Fibroblast of lung (primary cell): ENCODE results near the gene RPUSD2. TPM values are rescaled to one million over a fixed set of nuclear protein-coding genes. Genes with fewer than 3 reads are reported as not detected.

Source experiments
- DNase-seq, 2 donors: peaks; one replicate each; pipeline versions ENCODE4 v3.0.0 to v3.0.0-alpha.2; 2010; ENCODE audit warnings: low read depth in 2 of 2
- H2AFZ ChIP-seq: 2 replicates; pipeline ENCODE4 v1.5.1; 2012; ENCODE audit warnings: low read length, control low read depth, inconsistent platforms
- H3K27ac ChIP-seq: 2 replicates; pipeline ENCODE4 v1.5.1; 2011; ENCODE audit warnings: low read length, control low read depth; ENCODE audit not compliant: insufficient read depth
- H3K27me3 ChIP-seq: 2 replicates; pipeline ENCODE4 v1.5.1; 2011; ENCODE audit warnings: mild to moderate bottlenecking, low read length; ENCODE audit not compliant: control insufficient read depth, insufficient read depth
- H3K36me3 ChIP-seq: 2 replicates; pipeline ENCODE4 v1.5.1; 2011; ENCODE audit warnings: low read length; ENCODE audit not compliant: control insufficient read depth, insufficient read depth
- H3K4me1 ChIP-seq: 2 replicates; pipeline ENCODE4 v1.5.1; 2011; ENCODE audit warnings: low read length; ENCODE audit not compliant: control insufficient read depth, insufficient read depth; ENCODE audit errors: extremely low read depth
- H3K4me2 ChIP-seq: 2 replicates; pipeline ENCODE4 v1.5.1; 2011; ENCODE audit warnings: low read length, control low read depth; ENCODE audit not compliant: insufficient read depth; ENCODE audit errors: extremely low read depth
- H3K4me3 ChIP-seq, 4 experiments: fragments of 200-600 bp in 1 of 4; sonication (generic) in 1 of 4; replicated peaks in 1 of 4; 2 replicates each; pipeline ENCODE4 v1.5.1; 2011 to 2016; ENCODE audit warnings: low read length in 4 of 4, low read depth in 3 of 4, mild to moderate bottlenecking in 3 of 4, control low read depth in 2 of 4, inconsistent platforms in 1 of 4, mixed read lengths in 1 of 4; ENCODE audit not compliant: insufficient read depth in 1 of 4; ENCODE audit errors: control extremely low read depth in 1 of 4
- H3K79me2 ChIP-seq: 2 replicates; pipeline ENCODE4 v1.5.1; 2012; ENCODE audit warnings: mild to moderate bottlenecking, low read length, inconsistent platforms; ENCODE audit not compliant: control insufficient read depth, insufficient read depth
- H3K9ac ChIP-seq: 2 replicates; pipeline ENCODE4 v1.5.1; 2011; ENCODE audit warnings: mild to moderate bottlenecking, low read length, control low read depth; ENCODE audit not compliant: insufficient read depth
- H3K9me3 ChIP-seq: 2 replicates; pipeline ENCODE4 v1.5.1; 2012; ENCODE audit warnings: low read depth, low read length; ENCODE audit not compliant: control insufficient read depth, insufficient read depth
- H4K20me1 ChIP-seq: 2 replicates; pipeline ENCODE4 v1.5.1; 2011; ENCODE audit warnings: low read length; ENCODE audit not compliant: control insufficient read depth, insufficient read depth; ENCODE audit errors: extremely low read depth
- EZH2 ChIP-seq: IDR thresholded peaks from 2 replicates; pipeline ENCODE4 v1.5.1; 2012; ENCODE audit warnings: low read length, control low read depth, mild to moderate bottlenecking; ENCODE audit errors: missing control alignments
- polyA plus RNA-seq, 2 donors: library from polyadenylated mRNA; depleted of rRNA in 1 of 2; stranded (reverse) in 1 of 2; unstranded in 1 of 2; fragments of >200 nt; gene quantifications; 2 replicates each; pipeline ENCODE4 v1.2.1, GENCODE V29; 2011 to 2012; ENCODE audit warnings: missing spikeins in 1 of 2
- total RNA-seq: library from RNA; depleted of rRNA; stranded (reverse); fragments of >200 nt; gene quantifications from 2 replicates; pipeline ENCODE4 v1.2.1, GENCODE V29; 2014
- TF ChIP-seq, protein P1 (sequence below), 2 donors: IDR thresholded peaks in 1 of 2; conservative IDR thresholded peaks in 1 of 2; 1 replicate in 1 of 2; 2 replicates in 1 of 2; pipeline ENCODE4 v1.5.1; 2011 to 2012; ENCODE audit warnings: low read length in 2 of 2, control low read depth in 1 of 2, inconsistent platforms in 1 of 2, low read depth in 1 of 2, mild to moderate bottlenecking in 1 of 2

RPUSD2 gene
- total and polyA plus RNA-seq, 2 donors (not counting 1 experiment from before 2014, with no cell fraction given) = 4.9 to 11.6 TPM

DNA sequence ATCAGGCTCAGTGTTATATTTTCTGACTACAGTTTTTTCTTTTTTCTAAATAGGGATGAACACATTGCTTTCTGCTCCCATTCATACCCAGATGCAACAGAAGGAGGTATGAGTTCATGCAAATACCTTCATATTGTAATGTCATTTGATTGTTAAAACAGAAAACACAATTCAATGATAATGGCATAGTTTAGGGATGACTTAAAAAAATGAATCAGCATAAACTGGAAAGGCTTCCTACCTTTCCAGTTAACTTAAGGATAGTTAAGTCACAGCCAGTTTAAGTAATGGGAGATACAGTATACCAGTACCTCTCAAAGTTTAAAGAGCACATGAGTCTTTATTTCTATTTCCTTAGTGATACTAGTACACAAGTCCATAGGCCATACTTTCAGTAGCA is 49.8 kb downstream of the RPUSD2 start:
- no peak overlapping the region for H3K4me2 ChIP-seq
- H3K27me3 ChIP-seq = no peaks in the 10 kb centered on the region
- no peaks in the 10 kb centered on the region for H3K36me3 ChIP-seq
- no peaks in the 10 kb centered on the region for H3K9me3 ChIP-seq
- H3K4me3 ChIP-seq = no peak overlapping the region
- no peak overlapping the region for H2AFZ ChIP-seq
- no peak overlapping the region for H3K9ac ChIP-seq
- DNase-seq = peak in 1 of 2 donors; percentile 40
- no peak overlapping the region for H3K27ac ChIP-seq
- H3K79me2 ChIP-seq = no peaks in the 10 kb centered on the region
- H4K20me1 ChIP-seq = no peaks in the 10 kb centered on the region
- no peak for TF ChIP-seq EZH2
- TF ChIP-seq, protein P1, sequence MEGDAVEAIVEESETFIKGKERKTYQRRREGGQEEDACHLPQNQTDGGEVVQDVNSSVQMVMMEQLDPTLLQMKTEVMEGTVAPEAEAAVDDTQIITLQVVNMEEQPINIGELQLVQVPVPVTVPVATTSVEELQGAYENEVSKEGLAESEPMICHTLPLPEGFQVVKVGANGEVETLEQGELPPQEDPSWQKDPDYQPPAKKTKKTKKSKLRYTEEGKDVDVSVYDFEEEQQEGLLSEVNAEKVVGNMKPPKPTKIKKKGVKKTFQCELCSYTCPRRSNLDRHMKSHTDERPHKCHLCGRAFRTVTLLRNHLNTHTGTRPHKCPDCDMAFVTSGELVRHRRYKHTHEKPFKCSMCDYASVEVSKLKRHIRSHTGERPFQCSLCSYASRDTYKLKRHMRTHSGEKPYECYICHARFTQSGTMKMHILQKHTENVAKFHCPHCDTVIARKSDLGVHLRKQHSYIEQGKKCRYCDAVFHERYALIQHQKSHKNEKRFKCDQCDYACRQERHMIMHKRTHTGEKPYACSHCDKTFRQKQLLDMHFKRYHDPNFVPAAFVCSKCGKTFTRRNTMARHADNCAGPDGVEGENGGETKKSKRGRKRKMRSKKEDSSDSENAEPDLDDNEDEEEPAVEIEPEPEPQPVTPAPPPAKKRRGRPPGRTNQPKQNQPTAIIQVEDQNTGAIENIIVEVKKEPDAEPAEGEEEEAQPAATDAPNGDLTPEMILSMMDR (conservative IDR thresholded peaks at IDR 0.05 in 1 of 2, IDR thresholded peaks at IDR 0.05 in 1 of 2; ENCODE audit: low read depth in 1 of 2, low read length in 2 of 2) = no peak
- H3K4me1 ChIP-seq = no peaks in the 10 kb centered on the region

DNA sequence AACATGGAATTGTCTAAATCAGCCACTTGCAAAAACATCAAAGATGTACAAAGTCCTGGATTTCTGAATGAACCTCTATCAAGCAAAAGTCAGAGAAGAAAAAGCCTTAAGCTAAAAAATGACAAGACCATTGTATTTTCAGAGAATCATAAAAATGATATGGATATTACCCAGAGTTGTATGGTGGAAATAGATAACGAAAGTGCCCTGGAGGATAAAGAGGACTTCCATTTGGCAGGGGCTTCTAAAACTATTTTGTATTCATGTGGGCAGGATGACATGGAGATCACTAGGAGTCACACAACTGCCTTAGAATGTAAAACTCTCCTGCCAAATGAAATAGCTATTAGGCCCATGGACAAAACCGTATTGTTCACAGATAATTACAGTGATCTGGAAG is 54.3 kb downstream of the RPUSD2 start:
- no peaks in the 10 kb centered on the region for H3K27me3 ChIP-seq
- H3K4me3 ChIP-seq = no peak overlapping the region
- H3K79me2 ChIP-seq = no peaks in the 10 kb centered on the region
- no peak overlapping the region for H3K27ac ChIP-seq
- H2AFZ ChIP-seq = no peak overlapping the region
- no peak overlapping the region for H3K9ac ChIP-seq
- no peaks in the 10 kb centered on the region for H3K9me3 ChIP-seq
- H3K4me2 ChIP-seq = no peak overlapping the region
- TF ChIP-seq, protein P1 (conservative IDR thresholded peaks at IDR 0.05 in 1 of 2, IDR thresholded peaks at IDR 0.05 in 1 of 2; ENCODE audit: low read depth in 1 of 2, low read length in 2 of 2) = no peak
- H4K20me1 ChIP-seq = no peaks in the 10 kb centered on the region
- DNase-seq = no peak
- H3K36me3 ChIP-seq = no peaks in the 10 kb centered on the region
- no peaks in the 10 kb centered on the region for H3K4me1 ChIP-seq

Other genes starting within 250 kb of the RPUSD2 start
- gene INAFM2, start 245.6 kb upstream of the RPUSD2 start, total RNA-seq = 8.9 and 9.2 TPM in 2 replicates
- 8.2 and 11.0 TPM in 2 replicates for gene INAFM2, start 245.6 kb upstream of the RPUSD2 start, polyA plus RNA-seq
- gene CCDC9B, start 228.4 kb upstream of the RPUSD2 start, total RNA-seq = 14.4 and 38.0 TPM in 2 replicates
- gene CCDC9B, start 228.4 kb upstream of the RPUSD2 start, polyA plus RNA-seq = 1.7 and 2.0 TPM in 2 replicates
- not detected in 2 replicates for gene PHGR1, start 218.3 kb upstream of the RPUSD2 start, total RNA-seq
- not detected in 2 replicates for gene PHGR1, start 218.3 kb upstream of the RPUSD2 start, polyA plus RNA-seq
- gene DISP2, start 211.1 kb upstream of the RPUSD2 start, total RNA-seq = under 0.01 and 0.26 TPM in 2 replicates
- gene DISP2, start 211.1 kb upstream of the RPUSD2 start, polyA plus RNA-seq = 0.11 and 0.43 TPM in 2 replicates
- 15.7 and 30.9 TPM in 2 replicates for gene KNSTRN, start 186.6 kb upstream of the RPUSD2 start, total RNA-seq
- 22.5 and 45.3 TPM in 2 replicates for gene KNSTRN, start 186.6 kb upstream of the RPUSD2 start, polyA plus RNA-seq
- gene IVD, start 163.5 kb upstream of the RPUSD2 start, total RNA-seq = 40.1 and 61.8 TPM in 2 replicates
- gene IVD, start 163.5 kb upstream of the RPUSD2 start, polyA plus RNA-seq = 37.9 and 43.0 TPM in 2 replicates
- gene BAHD1, start 128.3 kb upstream of the RPUSD2 start, total RNA-seq = 4.4 and 5.6 TPM in 2 replicates
- 3.3 and 4.7 TPM in 2 replicates for gene BAHD1, start 128.3 kb upstream of the RPUSD2 start, polyA plus RNA-seq
- gene CHST14, start 98.3 kb upstream of the RPUSD2 start, total RNA-seq = 6.7 and 7.4 TPM in 2 replicates
- 18.1 and 18.8 TPM in 2 replicates for gene CHST14, start 98.3 kb upstream of the RPUSD2 start, polyA plus RNA-seq
- gene CCDC32, start 4.3 kb upstream of the RPUSD2 start, total RNA-seq = 14.4 and 14.5 TPM in 2 replicates
- gene CCDC32, start 4.3 kb upstream of the RPUSD2 start, polyA plus RNA-seq = 15.6 and 20.7 TPM in 2 replicates
- 2.1 and 5.0 TPM in 2 replicates for gene KNL1, start 24.9 kb downstream of the RPUSD2 start, total RNA-seq
- 3.9 and 14.5 TPM in 2 replicates for gene KNL1, start 24.9 kb downstream of the RPUSD2 start, polyA plus RNA-seq
- 0.77 and 1.3 TPM in 2 replicates for gene RAD51, start 125.9 kb downstream of the RPUSD2 start, total RNA-seq
- gene RAD51, start 125.9 kb downstream of the RPUSD2 start, polyA plus RNA-seq = 5.0 and 10.3 TPM in 2 replicates
- gene RMDN3, start 186.0 kb downstream of the RPUSD2 start, total RNA-seq = 14.1 and 16.0 TPM in 2 replicates
- 18.9 and 22.7 TPM in 2 replicates for gene RMDN3, start 186.0 kb downstream of the RPUSD2 start, polyA plus RNA-seq
- 1.8 and 2.5 TPM in 2 replicates for gene GCHFR, start 194.8 kb downstream of the RPUSD2 start, total RNA-seq
- 1.4 and 1.6 TPM in 2 replicates for gene GCHFR, start 194.8 kb downstream of the RPUSD2 start, polyA plus RNA-seq
- gene C15orf62, start 200.7 kb downstream of the RPUSD2 start, total RNA-seq = under 0.01 and 0.17 TPM in 2 replicates
- gene C15orf62, start 200.7 kb downstream of the RPUSD2 start, polyA plus RNA-seq = 0.02 TPM in 1 of 2 replicates, not detected in the other
- 21.3 and 23.6 TPM in 2 replicates for gene ZFYVE19, start 237.8 kb downstream of the RPUSD2 start, total RNA-seq
- 14.1 and 26.2 TPM in 2 replicates for gene ZFYVE19, start 237.8 kb downstream of the RPUSD2 start, polyA plus RNA-seq
- 12.8 and 17.7 TPM in 2 replicates for gene DNAJC17, start 238.2 kb downstream of the RPUSD2 start, total RNA-seq
- 41.8 and 51.3 TPM in 2 replicates for gene DNAJC17, start 238.2 kb downstream of the RPUSD2 start, polyA plus RNA-seq